Activated naive CD4-positive, alpha-beta T cell treated with anti-CD3 and anti-CD28 coated beads, Interleukin-2, amount 50 U/mL, for 16 hours (primary cell): ENCODE measurements around the gene PPM1E.

Experiments used
- DNase-seq: peaks from one replicate; pipeline ENCODE4 v3.0.0-alpha.2; 2020

PPM1E gene

DNA sequence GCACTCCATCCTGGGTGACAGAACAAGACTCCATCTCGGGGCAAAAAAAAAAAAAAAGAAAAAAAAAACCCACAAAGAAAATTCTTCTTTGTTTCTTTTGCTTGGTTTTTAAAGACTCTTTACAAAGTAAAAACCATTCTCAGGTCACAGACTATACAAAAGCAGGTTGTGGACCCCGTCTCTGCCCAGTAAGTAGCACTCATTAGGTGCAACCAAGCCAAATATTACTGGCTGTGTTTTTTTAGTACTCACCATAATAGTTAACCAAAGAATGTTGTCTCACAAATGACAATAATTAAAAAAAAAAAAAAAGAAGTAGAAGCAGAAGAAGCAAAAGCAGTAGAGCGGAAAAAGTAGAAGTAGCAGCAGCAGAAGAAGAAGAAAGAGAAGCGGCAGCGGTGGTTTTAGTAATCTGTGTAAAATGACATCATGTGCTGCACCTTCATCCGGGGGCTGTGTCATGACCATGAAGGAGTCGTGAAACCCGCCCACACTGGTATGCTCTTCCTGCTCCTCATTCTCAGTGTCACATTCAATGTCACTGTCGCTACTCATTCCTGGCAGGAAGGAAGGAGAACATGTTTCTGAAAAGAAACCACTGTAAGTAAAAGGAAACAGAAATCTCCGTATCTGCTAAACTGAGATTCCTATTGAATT, 245.6 kb downstream of the PPM1E start:
- DNase-seq: peak; percentile 78

DNA sequence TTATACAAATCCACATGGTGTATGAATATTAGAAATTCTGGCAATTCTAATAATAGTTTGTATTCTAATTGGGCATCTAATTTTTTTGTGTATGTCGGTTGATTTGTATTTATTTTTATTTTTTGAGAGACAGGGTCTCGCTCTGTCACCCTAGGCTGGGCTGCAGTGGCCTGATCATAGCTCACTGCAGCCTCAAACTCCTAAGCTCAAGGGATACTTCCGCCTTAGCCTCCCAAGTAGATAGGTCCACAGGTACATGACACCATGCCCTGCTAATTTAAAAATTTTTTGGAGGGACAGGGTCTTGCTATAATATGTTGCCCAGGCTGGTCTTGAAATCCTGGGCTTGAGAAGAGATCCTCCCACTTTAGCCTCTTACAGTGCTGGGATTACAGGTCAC, 246.5 kb downstream of the PPM1E start:
- DNase-seq: no peak

DNA sequence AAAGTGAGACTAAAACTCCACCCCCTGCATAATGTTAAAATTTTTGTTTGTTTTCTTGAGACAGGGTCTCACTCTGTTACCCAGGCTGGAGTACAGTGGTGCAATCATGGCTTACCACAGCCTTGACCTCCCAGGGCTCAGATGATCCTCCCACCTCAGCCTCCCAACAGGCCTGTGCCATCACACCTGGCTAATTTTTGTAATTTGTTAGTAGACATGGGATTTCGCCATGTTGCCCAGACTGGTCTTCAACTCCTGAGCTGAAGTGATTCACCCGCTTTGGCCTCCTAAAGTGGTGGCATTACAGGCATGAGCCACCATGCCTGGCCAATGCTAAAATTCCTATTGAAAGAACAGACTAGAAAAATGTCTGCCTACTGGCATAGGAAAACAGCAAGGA, 247.2 kb downstream of the PPM1E start:
- no peak for DNase-seq

DNA sequence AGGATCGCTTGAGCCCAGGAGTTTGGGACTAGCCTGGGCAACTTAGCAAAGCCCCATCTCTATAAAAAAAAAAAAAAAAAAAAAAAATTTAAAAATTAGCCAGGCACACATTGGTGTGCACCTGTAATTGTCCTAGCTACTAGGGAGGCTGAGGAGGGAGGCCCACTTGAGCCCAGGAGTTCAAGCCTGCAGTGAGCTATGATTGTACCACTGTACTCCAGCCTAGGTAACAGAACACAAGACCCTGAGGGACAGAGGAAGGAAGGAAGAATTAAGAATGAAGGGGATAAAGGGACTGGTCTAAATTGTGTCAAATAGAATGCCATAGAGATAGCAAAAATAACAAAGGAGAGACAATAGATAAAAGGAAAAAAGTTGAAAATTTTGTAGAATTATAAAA, 248.2 kb downstream of the PPM1E start:
- no peak for DNase-seq

DNA sequence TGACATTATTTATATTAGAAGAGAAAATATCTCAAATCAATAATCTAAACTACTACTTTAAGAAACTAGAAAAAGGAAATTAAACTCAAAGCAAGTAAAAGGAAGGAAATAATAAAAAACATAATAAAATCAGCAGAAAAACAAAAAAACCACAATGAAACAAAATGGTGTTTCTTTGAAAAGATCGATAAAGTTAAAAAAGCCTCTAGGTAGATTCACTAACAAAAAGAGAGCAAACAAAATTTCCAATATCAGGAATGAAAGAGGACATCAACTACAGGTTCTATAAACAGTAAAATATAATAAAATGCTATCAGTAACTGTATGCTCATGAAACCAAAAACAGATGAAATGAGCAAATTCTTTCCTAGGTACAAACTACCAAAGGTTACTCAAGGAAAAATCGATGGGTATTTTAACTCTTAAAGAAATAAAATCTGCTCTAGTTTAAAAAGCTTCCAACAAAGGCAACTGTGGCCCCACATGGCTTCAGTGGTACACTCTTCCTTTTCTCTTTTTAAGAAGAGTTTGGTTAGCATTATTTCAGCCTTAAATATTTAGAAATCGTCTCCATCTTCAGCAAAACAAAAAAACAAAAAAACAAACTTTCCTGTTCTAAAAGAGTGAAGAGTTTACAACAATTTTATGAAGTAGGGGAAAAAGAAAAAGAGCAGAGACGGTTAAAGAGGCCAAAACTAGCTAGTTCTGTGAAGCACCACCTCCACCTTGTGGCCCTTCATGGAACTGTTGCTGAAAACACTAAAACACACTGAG, 248.9 kb downstream of the PPM1E start:
- peak; percentile 67 for DNase-seq

DNA sequence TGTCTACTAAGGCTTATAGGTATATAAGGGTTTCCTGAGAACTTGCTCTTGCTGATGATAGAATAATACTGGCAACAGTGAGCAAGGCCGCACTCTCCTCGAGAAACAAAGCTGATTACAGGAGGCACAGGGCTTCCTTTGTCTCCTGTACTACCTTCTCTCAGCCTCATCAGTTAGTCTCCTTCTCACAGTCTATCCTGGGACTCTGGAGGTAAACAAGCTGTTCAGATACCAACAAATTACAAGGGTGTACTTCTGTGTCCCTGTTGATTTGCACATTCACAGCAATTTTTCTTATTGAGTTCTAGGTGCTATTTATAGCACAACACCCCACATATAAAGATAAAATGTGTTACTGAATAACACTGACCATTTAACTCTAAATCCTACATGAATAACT, 252.3 kb downstream of the PPM1E start:
- DNase-seq: no peak

DNA sequence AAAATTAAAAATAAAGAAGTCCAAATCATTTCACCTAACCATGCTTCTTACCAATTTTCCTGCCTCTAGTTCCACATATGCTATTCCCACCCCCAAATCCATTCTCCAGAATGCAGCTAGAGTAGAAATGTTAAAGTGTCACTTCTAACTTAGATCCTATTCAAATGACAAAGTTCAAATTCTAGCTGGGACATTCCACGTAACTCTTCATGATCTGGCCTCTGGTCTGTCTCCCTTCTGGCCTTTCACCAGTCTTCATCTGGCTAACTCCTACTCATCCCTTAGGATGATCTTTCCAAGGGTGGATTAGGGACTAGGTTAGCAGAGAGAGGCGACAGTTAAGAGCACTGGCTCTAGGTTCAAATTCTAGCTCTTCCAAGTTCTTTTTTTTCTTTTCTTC, 253.1 kb downstream of the PPM1E start:
- no peak for DNase-seq

DNA sequence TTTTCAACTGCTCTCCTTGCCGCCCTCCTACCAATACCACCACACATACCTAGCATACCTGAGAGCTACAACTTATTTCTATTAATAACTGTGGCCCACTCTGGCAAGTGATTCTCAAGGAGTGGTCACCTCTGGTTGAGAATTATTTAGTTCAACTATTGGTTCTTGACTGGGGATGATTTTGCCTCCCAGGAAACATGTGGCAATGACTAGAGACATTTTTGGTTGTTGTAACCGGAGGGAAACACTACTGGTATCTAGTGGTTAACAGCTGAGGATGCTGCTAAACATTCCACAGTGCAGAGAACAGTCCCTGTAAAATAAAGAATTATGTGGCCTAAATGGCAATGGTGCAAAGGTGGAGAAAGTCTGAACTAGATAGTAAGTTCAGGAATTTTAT, 254.4 kb downstream of the PPM1E start:
- no peak for DNase-seq

DNA sequence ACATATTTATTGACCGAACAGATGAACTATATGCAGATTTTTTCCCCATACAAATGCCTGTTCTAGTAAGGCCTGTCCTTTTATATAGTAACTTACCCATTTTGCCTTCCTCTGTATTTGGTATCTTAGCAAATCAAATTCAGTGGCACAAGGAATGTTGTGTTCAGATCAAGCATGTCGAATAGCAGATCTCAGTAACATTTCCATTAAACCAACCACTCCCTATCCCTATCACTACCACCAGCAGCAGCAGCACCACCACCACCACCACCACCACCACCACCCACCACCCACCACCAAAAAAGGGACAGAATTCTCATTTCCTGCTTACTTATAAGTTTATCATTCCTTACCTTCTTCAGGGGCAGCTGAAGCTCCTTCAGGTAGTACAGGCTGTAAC, 256.3 kb downstream of the PPM1E start:
- no peak for DNase-seq

DNA sequence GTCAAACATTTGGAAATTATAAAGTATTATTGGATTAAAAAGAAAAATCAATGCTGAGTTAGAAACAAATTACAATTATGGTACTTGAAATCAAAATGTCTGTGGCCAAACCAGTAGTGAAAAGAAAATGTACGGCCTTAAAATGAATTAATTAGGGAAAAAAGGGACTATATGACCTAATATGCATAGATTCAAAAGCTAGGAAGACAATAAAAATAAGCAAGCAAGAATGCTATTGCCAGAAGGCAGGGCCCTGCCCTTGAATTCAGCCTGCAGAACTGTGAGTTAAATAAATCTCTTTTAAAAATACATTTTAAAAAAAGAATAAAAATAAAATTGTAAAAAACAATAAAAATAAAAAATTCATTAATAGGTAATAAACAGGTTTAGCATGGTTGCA, 262.4 kb downstream of the PPM1E start:
- DNase-seq: no peak

DNA sequence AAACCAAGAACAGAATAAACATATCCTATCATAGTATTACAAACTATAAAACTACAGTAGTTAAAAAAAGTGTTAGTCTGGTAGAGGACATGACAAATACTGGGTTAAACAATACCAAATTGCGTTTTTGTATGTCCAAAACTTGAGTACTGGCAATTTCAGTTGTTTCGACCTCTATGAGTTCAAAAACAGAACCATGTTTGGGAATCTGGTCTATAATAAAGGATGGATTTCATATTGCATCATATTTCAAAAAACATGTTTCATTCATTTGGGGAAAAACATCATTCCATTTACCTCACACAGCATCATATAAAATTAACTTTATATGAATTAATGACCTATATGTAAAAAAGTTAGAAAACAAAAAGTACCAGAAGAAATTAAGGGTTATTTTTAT, 269.3 kb downstream of the PPM1E start:
- DNase-seq: no peak

DNA sequence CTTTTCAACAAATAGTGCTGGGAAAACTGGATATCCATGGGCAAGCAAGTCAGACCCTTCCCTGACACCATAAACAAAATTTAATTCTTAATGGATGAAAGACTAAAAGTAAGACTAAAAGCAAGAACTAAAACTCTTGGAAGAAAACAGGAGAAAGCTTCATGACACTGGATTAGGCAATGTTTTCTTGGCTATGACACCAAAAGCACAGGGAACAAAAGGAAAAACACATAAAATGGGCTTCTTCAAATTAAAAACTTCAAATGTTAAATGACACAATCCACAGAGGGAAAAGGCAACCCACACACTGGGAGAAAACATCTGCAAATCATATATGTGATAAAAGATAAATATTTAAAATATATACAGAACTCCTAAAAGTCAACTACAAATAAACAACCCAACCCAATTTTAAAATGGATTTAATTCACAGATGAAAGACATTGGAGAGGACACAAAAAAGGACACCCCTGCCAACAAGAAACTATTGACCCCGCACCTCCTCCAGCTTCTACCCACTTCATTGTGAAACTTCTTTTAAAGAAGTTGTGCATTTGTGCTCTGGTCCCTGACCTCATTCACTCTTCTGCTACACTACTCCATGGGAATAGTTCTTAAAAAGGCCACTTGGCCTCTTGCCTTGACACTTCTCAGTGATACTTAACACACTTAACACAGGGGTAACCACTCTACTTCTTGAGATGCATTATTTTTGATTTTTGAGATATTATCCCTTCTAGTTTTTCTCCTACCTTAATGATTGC, 270.7 kb downstream of the PPM1E start:
- no peak for DNase-seq

DNA sequence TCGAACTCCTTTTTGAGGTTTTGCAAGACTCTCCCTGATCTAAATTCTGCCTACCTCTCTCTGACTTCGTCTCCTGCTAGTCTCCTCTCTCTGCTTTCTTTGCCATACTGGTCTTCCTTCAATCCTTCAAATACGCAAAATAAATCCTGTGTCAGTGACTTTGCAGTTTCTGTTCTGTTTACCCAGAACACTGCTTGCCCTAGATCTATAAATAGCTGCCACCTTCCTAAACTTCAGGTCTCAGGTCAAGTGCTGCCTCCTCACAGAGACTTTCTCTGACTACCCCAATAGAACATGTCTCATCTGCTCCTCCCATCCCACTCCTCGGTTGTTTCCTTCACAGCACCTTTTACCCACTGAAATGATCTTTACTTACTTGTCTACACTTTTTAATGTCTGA, 272.1 kb downstream of the PPM1E start:
- no peak for DNase-seq

DNA sequence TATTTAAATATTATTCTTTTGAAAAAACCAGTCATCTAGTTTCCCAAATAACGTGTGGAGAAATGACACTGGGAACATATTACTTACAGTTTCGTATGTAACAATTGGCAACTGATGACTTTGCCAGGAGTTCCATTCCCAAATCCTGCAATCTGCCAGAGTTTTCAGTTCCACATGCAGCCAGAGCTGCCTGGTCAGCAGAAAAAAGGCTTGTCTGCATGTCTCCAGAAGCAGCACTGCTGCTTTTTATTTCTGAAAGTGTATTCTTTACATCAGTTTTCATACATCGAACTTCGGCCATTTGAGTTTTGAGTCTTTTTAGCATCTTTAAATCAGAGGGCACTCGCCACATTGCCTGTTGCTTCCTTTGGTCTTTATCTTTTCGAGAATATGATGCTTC, 272.7 kb downstream of the PPM1E start:
- no peak for DNase-seq

DNA sequence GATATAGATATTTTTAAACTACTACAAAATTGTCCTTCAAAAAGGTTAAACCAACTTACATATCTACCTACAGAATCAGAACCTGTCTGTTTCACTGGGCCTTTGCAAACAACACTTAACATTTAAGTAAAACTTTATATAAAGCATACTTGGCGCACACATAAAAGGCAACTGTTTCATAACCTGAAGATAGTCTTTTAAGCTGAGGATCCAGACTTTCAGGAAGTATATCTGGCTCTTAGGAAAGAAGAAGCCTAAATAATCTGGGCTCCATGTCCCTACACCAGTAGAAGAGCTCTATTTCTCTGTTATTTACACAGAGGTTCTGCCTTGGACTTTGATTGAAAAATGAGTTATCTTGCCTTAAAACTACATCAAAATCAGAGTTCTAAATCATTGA, 275.2 kb downstream of the PPM1E start:
- DNase-seq: no peak
